ENCODE results near the gene AHNAK2.

Gene AHNAK2

DNA sequence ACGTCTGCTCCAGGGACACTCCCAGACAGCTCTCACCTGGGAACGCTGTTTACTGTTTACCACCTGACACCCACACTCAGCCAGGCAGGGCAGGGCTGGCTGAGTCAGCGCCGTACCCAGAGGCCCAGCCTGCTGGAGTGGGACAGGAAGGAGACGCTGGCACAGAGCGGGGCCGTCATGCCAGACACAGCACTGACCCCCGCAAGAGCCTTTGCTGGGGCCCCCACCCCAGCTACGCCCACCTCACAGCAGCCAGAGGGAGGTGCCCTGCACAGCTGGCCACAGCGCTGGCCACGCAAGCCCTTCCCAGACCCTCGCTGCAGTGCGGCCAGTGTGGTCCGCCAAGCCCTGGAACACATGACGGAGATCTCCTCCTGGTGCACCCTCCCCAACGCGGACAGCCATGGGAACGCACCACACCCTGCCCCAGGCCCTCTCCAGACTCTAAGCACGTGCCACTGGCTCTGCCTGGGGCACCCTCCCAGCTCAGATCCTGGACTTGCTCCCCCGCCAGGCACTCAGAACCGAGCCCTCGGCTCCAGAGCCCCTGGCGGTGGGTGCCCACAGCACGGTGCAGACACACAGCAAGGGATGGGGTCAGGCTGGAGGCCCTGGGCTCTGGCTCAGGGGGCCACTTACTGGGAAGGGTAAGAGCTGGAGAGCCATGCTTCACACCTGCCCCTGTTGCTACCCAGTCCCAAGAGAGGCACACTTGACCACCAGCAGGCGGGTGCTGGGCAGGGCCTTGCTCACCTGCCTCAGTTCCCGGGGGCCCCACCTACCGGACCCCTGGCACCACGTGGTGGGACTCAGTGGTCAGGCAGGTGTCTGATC is 5.7 kb downstream of the AHNAK2 start:
- DNase-seq (ENCODE audit: low spot score), result no peak
- in situ Hi-C loops (cut with MboI; ENCODE audit: low pct_unique_long_range_greater_than_20kb, low sequenced_read_pairs, unreplicated experiment), result no loop called here
- TF ChIP-seq, protein P1, sequence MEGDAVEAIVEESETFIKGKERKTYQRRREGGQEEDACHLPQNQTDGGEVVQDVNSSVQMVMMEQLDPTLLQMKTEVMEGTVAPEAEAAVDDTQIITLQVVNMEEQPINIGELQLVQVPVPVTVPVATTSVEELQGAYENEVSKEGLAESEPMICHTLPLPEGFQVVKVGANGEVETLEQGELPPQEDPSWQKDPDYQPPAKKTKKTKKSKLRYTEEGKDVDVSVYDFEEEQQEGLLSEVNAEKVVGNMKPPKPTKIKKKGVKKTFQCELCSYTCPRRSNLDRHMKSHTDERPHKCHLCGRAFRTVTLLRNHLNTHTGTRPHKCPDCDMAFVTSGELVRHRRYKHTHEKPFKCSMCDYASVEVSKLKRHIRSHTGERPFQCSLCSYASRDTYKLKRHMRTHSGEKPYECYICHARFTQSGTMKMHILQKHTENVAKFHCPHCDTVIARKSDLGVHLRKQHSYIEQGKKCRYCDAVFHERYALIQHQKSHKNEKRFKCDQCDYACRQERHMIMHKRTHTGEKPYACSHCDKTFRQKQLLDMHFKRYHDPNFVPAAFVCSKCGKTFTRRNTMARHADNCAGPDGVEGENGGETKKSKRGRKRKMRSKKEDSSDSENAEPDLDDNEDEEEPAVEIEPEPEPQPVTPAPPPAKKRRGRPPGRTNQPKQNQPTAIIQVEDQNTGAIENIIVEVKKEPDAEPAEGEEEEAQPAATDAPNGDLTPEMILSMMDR (IDR thresholded peaks at IDR 0.05; ENCODE audit: extremely low read depth, insufficient read depth, missing control alignments), result no peak

DNA sequence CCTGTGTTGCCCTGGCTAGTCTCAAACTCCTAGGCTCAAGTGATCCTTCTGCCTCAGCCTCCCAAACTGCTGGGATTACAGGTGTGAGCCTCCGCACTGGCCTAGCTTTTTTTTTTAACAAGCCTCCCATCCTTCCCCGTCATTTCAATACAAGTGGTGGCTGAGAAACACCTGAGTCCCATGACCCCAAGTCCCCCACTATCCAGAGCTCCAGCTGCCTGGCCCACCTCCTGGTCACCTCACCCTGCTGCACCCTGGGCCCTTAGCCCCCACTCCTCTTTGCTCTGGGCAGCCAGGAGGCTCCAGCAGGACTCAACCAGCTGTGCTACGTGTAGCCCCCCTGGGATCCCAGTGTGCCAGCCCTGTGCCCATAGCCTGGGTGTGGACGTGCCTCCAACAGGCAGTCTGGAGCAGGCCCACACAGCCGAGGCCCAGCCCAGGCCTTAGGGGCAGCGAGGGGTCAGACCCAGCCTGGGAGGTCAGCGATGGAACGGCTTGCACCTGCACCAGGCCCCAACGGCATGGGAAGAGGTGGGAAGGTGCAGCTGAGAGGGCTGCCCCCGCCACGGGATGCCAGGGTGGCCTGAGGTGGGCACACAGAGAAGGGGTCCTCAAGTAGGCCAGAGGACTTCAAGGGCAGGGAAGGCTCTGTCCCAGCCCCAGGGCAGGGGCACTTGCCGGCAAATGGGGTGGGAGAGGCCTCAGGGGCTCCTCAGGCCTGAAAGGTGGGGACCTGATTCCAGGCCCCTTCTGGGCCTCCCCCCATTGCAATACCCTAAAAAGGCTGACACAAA is 6.5 kb downstream of the AHNAK2 start:
- TF ChIP-seq, protein P1 (IDR thresholded peaks at IDR 0.05; ENCODE audit: extremely low read depth, insufficient read depth, missing control alignments), result no peak
- DNase-seq (ENCODE audit: low spot score), result no peak
- in situ Hi-C loops (cut with MboI; ENCODE audit: low pct_unique_long_range_greater_than_20kb, low sequenced_read_pairs, unreplicated experiment), result no loop called here

GRCh38 chr14:104970231-104971068 is 7.7 kb downstream of the AHNAK2 start:
- no peak for DNase-seq (ENCODE audit: low spot score)
- TF ChIP-seq, protein P1 (IDR thresholded peaks at IDR 0.05; ENCODE audit: extremely low read depth, insufficient read depth, missing control alignments), result no peak
- in situ Hi-C loops (cut with MboI; ENCODE audit: low pct_unique_long_range_greater_than_20kb, low sequenced_read_pairs, unreplicated experiment), result no loop called here

GRCh38 chr14:104969741-104970230 is 8.4 kb downstream of the AHNAK2 start:
- in situ Hi-C loops (cut with MboI; ENCODE audit: low pct_unique_long_range_greater_than_20kb, low sequenced_read_pairs, unreplicated experiment), result no loop called here
- TF ChIP-seq, protein P1 (IDR thresholded peaks at IDR 0.05; ENCODE audit: extremely low read depth, insufficient read depth, missing control alignments), result no peak
- DNase-seq (ENCODE audit: low spot score), result no peak

GRCh38 chr14:104968541-104969401 is 9.4 kb downstream of the AHNAK2 start:
- DNase-seq (ENCODE audit: low spot score), result no peak
- in situ Hi-C loops (cut with MboI; ENCODE audit: low pct_unique_long_range_greater_than_20kb, low sequenced_read_pairs, unreplicated experiment), result no loop called here
- TF ChIP-seq, protein P1 (IDR thresholded peaks at IDR 0.05; ENCODE audit: extremely low read depth, insufficient read depth, missing control alignments), result no peak

Data from GM13977 (cell line).